GM18861 (cell line): Measurements from ENCODE around the gene ANGPT4.

Source experiments
- ATAC-seq: cut with Tn5 transposase; IDR thresholded peaks from one replicate; pipeline ENCODE4 v1.9.1; 2021; ENCODE audit not compliant: unreplicated experiment

The ANGPT4 gene

DNA sequence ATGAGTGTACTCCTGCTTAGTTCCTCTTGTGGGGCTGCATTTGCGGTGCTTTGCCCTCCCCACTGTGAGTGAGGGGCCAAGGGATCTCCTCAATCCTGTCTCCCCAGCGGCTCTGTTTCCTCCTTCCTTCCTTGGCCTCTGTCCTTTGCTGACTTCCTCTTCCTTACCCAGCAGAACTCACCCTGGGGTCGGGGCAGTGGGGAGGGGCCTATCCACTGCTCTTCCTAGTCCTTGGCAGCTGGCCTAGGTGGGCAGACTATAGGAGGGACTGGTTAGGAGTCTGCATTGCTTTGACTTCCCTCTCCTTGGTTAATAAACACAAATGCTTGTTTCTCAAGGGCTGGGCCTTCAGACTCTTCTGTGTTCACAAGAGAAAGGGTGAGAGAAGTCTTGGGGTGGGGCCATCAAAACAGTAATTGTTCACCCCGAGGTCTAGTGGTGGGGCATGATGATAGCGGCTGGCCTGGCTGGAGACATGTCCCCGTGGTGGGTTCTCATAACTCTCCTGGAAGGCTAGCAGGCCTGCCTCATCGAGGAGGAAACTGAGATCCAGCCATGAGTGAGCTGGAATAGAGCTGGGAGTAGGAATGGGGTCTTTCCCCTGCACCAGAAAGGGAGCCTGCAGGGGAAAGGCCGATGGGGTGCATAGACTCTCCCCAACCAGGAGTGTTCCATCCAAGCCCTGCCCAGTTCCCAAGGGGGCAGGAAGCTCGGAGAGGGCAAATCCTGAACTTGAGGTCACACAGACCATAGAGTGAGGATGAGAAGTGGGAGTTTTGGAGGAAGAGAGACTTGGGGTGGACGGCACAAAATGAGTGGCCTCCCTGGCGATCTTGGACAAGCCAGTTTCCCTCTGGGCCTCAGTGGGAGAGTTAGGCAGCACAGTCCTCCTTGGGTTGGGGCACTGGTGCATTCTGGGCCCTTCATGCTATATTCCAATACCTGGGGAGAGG, 69.9 kb downstream of the ANGPT4 start:
- no peak for ATAC-seq

- no peak for ATAC-seq
Measured at GRCh38 chr20:845226-845868, 70.8 kb downstream of the ANGPT4 start.

DNA sequence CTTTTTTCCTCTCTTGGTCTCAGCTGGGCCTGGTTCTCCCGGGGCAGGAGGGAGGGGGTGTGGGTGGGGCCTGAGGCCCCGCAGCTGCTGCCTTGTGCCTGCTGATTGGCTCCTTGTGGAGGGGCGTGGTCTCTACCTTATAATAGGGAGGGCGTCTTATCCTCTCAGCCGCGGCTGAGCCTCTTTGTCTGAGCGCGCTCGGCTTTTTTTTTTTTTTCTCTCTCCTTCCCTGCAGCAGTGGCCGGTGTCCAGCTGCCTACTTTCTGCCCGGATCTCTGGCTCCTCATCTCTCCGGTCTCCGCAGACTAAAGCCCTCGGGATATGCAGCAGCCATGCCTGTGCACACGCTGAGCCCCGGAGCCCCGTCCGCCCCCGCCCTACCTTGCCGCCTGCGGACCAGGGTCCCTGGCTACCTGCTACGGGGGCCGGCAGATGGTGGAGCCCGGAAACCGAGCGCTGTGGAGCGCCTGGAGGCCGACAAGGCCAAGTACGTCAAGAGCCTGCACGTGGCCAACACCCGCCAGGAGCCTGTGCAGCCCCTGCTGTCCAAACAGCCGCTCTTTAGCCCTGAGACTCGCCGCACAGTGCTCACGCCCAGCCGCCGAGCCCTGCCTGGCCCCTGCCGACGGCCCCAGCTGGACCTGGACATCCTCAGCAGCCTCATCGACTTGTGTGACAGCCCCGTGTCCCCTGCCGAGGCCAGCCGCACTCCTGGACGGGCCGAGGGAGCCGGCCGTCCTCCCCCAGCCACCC, 71.5 kb downstream of the ANGPT4 start:
- peak; percentile 93 for ATAC-seq

- no peak for ATAC-seq
Measured at GRCh38 chr20:843912-844311, 72.2 kb downstream of the ANGPT4 start.

DNA sequence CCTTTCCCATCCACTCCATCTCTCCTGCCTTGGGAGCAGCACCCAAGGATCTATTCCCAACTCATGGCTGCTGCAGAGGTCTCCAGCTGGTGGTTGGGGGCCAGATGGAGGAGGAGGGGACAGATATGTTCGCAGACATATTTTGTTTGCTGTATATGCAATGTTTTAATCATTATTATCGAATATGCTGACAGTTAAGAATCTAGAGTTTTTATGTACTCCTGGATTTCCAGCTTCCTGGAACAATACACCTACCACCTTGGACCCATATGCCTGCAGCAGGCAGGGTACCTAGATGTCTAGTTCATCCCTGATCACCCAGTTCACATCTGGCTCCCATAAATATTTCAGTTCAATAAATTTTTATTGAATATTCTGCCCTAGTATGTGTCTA, 73.6 kb downstream of the ANGPT4 start:
- no peak for ATAC-seq

DNA sequence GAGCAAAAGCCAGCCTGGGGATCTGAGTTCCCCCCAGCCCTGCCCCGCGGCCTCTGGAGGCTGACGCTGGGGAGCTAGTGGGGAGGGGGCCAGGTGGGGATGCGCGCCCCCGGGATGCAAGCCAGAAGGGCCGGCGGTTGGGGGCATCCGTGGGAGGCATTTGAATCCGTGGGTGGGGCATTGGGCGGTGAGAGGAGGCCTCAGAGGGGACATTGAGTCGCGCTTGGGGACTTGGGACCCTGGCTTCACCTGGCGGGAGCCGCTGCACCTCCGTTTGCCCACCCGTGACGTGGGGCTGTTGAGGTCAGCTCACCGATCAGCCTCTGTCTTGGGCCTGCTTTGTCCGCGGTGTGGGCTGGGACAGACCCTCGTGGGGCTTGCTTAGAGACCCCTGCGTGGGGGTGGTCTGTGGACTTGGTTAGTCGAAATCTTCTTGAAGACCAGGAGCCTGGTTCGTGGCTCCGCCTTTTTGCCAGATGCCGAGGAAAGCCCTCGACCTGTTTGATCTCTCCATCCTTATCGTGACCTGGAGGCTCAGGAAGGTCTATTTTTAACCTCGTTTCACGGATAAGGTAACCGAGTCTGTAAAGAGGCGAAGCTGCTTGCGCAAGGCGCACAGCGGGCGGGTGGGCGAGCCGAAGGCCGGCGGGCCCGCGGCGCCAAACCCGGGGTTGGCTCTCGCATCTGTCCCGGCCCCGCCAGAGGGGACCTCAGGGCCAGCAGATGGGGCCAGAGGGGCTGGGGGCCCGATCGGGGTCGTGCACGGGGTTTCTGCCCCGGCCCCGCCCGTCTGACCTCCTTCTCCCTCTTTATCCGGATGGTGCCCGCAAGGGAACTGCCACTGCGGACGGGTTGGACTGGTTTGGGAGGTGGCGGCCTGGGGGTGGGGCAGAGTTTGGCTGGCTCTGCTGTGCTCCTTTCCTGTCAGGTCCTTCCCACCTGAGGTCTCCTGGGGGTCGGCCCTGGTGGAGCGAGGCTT, 74.3 kb downstream of the ANGPT4 start:
- ATAC-seq, result no peak

GRCh38 chr20:840858-841567, 75.1 kb downstream of the ANGPT4 start:
- no peak for ATAC-seq

GRCh38 chr20:840503-840857, 75.7 kb downstream of the ANGPT4 start:
- ATAC-seq, result no peak

DNA sequence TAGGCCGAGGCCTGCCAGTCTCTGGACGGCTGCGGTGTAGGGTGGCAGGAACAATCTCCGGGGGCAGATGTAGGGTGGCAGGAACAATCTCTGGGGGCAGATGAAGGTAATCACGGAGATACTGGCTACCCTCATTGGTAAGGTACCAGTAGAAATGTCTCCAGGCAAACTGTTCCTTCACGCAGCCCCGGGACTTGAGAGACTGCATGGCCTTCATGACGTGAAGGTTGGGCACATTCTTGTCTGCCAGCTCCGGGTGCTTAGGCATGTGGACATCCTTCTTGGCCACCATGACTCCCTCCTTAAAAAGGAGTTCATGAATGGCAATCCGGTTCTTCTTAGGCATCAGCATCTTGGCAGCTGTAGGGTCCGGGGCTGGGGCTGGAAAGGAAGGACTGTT, 76.5 kb downstream of the ANGPT4 start:
- ATAC-seq, result no peak

GRCh38 chr20:839015-839414, 77.1 kb downstream of the ANGPT4 start:
- no peak for ATAC-seq

- ATAC-seq, result no peak
Measured at GRCh38 chr20:836190-836589, 79.9 kb downstream of the ANGPT4 start.

DNA sequence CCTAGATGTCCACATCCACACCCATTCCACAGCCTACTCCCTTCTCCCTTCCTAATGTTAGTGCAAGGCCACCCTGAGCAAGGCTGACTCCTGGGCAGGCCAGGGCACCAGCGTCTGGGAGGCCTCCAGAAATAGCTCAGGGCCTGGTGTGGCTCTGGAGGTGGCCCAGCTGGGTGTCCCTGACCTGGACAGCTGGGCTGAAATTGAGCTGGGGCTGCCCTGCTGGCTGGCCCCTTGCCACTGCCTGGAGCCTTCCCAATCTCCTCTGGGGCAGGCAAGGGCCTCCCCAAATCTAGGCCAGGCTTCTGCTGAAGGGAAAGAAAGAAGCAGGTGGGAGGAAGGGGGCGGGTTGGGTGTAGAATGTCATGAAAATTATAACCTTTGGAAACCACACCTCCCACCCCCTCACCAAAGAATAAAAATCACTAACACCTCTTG, 80.5 kb downstream of the ANGPT4 start:
- ATAC-seq, result no peak

DNA sequence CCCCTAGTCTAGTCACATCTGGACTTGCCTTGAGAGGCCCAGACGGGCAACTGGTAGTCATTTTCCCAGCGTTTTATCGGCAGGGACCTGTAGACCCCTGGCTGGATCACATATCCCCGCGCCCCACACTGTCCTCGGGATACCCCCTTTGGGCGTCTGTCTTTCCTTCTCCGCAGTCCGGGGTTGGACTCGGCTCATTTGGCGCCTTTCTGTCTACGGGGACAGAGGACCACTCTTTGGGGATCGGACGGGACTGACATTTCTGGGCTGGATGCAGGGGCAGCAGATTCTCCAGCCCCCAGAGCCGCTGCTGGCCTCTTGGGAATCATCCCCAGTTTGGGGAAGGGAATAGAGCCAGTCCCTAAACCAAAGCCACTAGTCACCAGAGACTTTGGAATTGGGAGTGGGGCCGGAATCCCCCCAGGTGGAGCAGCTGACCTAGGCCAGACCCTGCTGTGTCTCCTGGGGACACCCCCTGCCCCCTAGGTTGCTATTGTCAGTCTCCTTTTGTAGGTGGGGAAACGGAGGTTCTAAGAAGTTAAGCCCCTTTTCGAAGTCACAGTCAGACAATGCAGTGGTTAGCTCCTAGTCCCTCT, 81.9 kb downstream of the ANGPT4 start:
- ATAC-seq, result no peak

DNA sequence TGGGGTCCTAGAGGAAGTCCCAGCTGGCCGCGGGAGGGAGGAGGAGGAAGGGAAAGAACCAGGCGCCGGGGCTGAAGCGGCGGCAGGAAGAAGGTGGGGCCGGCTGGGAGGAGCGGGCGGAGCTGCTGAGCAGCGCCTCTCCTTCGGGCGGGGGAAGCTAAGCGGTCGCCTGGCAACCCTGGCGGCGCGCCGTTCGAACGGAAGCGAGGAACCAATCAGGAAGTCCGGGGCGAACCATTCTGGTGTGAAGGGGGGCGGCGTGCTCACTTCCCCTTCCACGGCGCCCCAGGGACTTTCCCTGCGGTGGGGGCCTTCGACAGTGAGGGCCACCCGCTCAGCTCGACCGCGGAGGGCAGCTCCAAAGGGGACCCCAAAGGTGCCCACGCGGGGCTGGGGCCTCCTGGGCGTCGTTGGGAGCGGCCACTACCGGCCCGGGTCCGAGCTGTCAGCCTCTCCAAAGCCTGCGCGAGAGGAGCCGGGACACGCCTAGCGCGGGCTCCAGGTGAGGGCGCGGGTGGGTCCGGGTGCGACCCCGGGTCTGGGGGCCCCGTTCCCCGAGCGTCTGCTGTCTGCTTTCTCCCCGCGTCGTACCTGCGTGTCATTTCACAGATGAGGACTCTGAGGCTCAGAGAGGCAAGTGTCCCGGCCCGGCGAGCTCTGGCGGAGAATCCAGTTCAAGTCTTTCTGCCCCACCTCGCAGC, 82.5 kb downstream of the ANGPT4 start, which contains the start of gene FAM110A:
TSS of gene FAM110A (plus strand) at position 266 of the 701 bp plus-strand sequence. CDS start 11,090 bp downstream, outside the sequence.
- peak; percentile 95 for ATAC-seq

DNA sequence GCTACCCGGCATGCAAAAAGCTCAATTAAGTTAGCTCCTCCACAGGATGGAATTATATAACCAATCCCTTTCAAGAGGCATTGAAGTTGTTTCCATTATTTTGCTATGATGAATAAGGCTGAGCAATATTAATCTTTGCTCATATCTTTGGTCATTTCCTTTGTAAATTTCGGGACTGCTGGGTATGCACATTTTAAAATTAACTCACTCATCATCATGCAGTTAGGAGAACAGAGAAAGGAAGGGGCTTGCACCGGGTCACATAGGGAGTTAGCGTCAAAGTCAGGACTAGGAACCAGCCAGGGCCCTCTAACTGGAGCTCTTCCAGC, 83.0 kb downstream of the ANGPT4 start:
- ATAC-seq, result no peak

- ATAC-seq, result no peak
Measured at GRCh38 chr20:831956-832355, 84.2 kb downstream of the ANGPT4 start.

GRCh38 chr20:831251-831650, 84.9 kb downstream of the ANGPT4 start:
- no peak for ATAC-seq

- ATAC-seq, result no peak
Measured at GRCh38 chr20:830011-830521, 86.1 kb downstream of the ANGPT4 start.

- no peak for ATAC-seq
Measured at GRCh38 chr20:829551-829950, 86.6 kb downstream of the ANGPT4 start.
